BLaER1 treated with 17β-estradiol and CSF1 and Interleukin-3, amounts not matched to agents 10 nM and 100 nM (cell line): ENCODE measurements around the gene NR1D2.

Source experiments
- H3K27ac ChIP-seq, 11 experiments: shearing (Covaris generic); formaldehyde crosslinking; 2 replicates each; pipeline ENCODE4 v1.8.1; 2022
- H3K27me3 ChIP-seq, 11 experiments: shearing (Covaris generic); formaldehyde crosslinking; 2 replicates each; pipeline ENCODE4 v1.8.1; 2022
- H3K36me3 ChIP-seq, 11 experiments: shearing (Covaris generic); formaldehyde crosslinking; 2 replicates each; pipeline ENCODE4 v1.8.1; 2022
- H3K4me1 ChIP-seq, 10 experiments: shearing (Covaris generic); formaldehyde crosslinking; 2 replicates each; pipeline ENCODE4 v1.8.1; 2022
- H3K4me2 ChIP-seq, 11 experiments: shearing (Covaris generic); formaldehyde crosslinking; 2 replicates each; pipeline ENCODE4 v1.8.1; 2022
- H3K4me3 ChIP-seq, 10 experiments: shearing (Covaris generic); formaldehyde crosslinking; 2 replicates each; pipeline ENCODE4 v1.8.1; 2022
- H3K9ac ChIP-seq, 11 experiments: shearing (Covaris generic); formaldehyde crosslinking; 2 replicates each; pipeline ENCODE4 v1.8.1; 2022
- H3K9me3 ChIP-seq, 11 experiments: shearing (Covaris generic); formaldehyde crosslinking; replicated peaks in 1 of 11; 2 replicates each; pipeline ENCODE4 v1.8.1; 2022
- H4K20me1 ChIP-seq, 11 experiments: shearing (Covaris generic); formaldehyde crosslinking; 2 replicates each; pipeline ENCODE4 v1.8.1; 2022
- Cebpa-rat ChIP-seq, 11 experiments: shearing (Covaris generic); IDR thresholded peaks; 2 replicates each; pipeline ENCODE4 v1.8.1; 2022

The NR1D2 gene

GRCh38 chr3:23961066-23961465 is 16.0 kb downstream of the NR1D2 start:
- Histone ChIP-seq H3K27me3 (no peaks in the 10 kb centered on the region), H4K20me1 (peaks cover 0 to 44% (median 0%) of the 10 kb centered on the region in 11 experiments; a peak in 5 of 22 replicates), H3K4me3 (no peak overlapping the region), H3K4me1 (no peaks in the 10 kb centered on the region), H3K9ac (no peak overlapping the region), H3K36me3 (peaks cover 8 to 64% (median 39%) of the 10 kb centered on the region in 11 experiments; a peak in 18 of 22 replicates), H3K27ac (no peak overlapping the region), H3K9me3 (no peaks in the 10 kb centered on the region), H3K4me2 (no peak overlapping the region)
- TF ChIP-seq Cebpa-rat (IDR thresholded peaks at IDR 0.05) = no peak

- no peak for TF ChIP-seq Cebpa-rat (IDR thresholded peaks at IDR 0.05)
- Histone ChIP-seq H3K9ac (no peak overlapping the region), H3K9me3 (no peaks in the 10 kb centered on the region), H3K36me3 (peaks cover 8 to 72% (median 46%) of the 10 kb centered on the region in 11 experiments; a peak in 18 of 22 replicates), H4K20me1 (peaks cover 0 to 39% (median 0%) of the 10 kb centered on the region in 11 experiments; a peak in 4 of 22 replicates), H3K4me2 (no peak overlapping the region), H3K4me3 (no peak overlapping the region), H3K27ac (no peak overlapping the region), H3K4me1 (no peaks in the 10 kb centered on the region), H3K27me3 (no peaks in the 10 kb centered on the region)
Measured at GRCh38 chr3:23961913-23962312, 16.8 kb downstream of the NR1D2 start.

- Histone ChIP-seq H3K36me3 (peaks cover 8 to 87% (median 65%) of the 10 kb centered on the region in 11 experiments; a peak in 19 of 22 replicates), H3K27ac (no peak overlapping the region), H3K4me1 (no peaks in the 10 kb centered on the region), H4K20me1 (peaks cover 0 to 20% (median 0%) of the 10 kb centered on the region in 11 experiments; a peak in 2 of 22 replicates), H3K27me3 (no peaks in the 10 kb centered on the region), H3K4me2 (no peak overlapping the region), H3K9ac (no peak overlapping the region), H3K9me3 (no peaks in the 10 kb centered on the region), H3K4me3 (no peak overlapping the region)
- TF ChIP-seq Cebpa-rat (IDR thresholded peaks at IDR 0.05) = no peak
Measured at GRCh38 chr3:23964537-23965235, 19.6 kb downstream of the NR1D2 start.

GRCh38 chr3:23966328-23966727 is 21.2 kb downstream of the NR1D2 start:
- Histone ChIP-seq H3K27ac (no peak overlapping the region), H3K9me3 (no peaks in the 10 kb centered on the region), H3K4me3 (no peak overlapping the region), H3K4me1 (no peaks in the 10 kb centered on the region), H3K27me3 (no peaks in the 10 kb centered on the region), H3K4me2 (no peak overlapping the region), H4K20me1 (peaks cover 0 to 16% (median 0%) of the 10 kb centered on the region in 11 experiments; a peak in 2 of 22 replicates), H3K9ac (no peak overlapping the region), H3K36me3 (peaks cover 6 to 78% (median 63%) of the 10 kb centered on the region in 11 experiments; a peak in 19 of 22 replicates)
- no peak for TF ChIP-seq Cebpa-rat (IDR thresholded peaks at IDR 0.05)

GRCh38 chr3:23968463-23969184 is 23.5 kb downstream of the NR1D2 start:
- peaks cover 0 to 66% (median 45%) of the 10 kb centered on the region in 11 experiments; a peak in 19 of 22 replicates for H3K36me3 ChIP-seq
- H3K27me3 ChIP-seq = no peaks in the 10 kb centered on the region
- H3K4me3 ChIP-seq = no peak overlapping the region
- no peak overlapping the region for H3K4me2 ChIP-seq
- no peaks in the 10 kb centered on the region for H3K9me3 ChIP-seq
- H3K27ac ChIP-seq = no peak overlapping the region
- no peak for TF ChIP-seq Cebpa-rat (IDR thresholded peaks at IDR 0.05)
- H4K20me1 ChIP-seq = peaks cover 0 to 9% (median 0%) of the 10 kb centered on the region in 11 experiments; a peak in 2 of 22 replicates
- no peaks in the 10 kb centered on the region for H3K4me1 ChIP-seq
- H3K9ac ChIP-seq = no peak overlapping the region

- no peaks in the 10 kb centered on the region for H3K4me1 ChIP-seq
- peaks cover 0 to 9% (median 0%) of the 10 kb centered on the region in 11 experiments; a peak in 1 of 22 replicates for H4K20me1 ChIP-seq
- no peaks in the 10 kb centered on the region for H3K27me3 ChIP-seq
- H3K27ac ChIP-seq = no peak overlapping the region
- no peak for TF ChIP-seq Cebpa-rat (IDR thresholded peaks at IDR 0.05)
- H3K9me3 ChIP-seq = no peaks in the 10 kb centered on the region
- H3K36me3 ChIP-seq = peaks cover 0 to 63% (median 43%) of the 10 kb centered on the region in 11 experiments; a peak in 18 of 22 replicates
- no peak overlapping the region for H3K9ac ChIP-seq
- no peak overlapping the region for H3K4me2 ChIP-seq
- H3K4me3 ChIP-seq = no peak overlapping the region
Measured at GRCh38 chr3:23969393-23969792, 24.3 kb downstream of the NR1D2 start.

GRCh38 chr3:23971684-23972083 is 26.6 kb downstream of the NR1D2 start:
- Histone ChIP-seq H4K20me1 (0 out of 22 replicates have a peak, but pooled peaks cover 0 to 4% (median 0%) of the 10 kb centered on the region in 11 experiments), H3K9ac (no peak overlapping the region), H3K4me1 (no peaks in the 10 kb centered on the region), H3K9me3 (peaks cover 7 to 19% (median 12%) of the 10 kb centered on the region in 11 experiments; a peak in 18 of 22 replicates), H3K4me2 (no peak overlapping the region), H3K27me3 (no peaks in the 10 kb centered on the region), H3K27ac (no peak overlapping the region), H3K36me3 (peaks cover 8 to 58% (median 37%) of the 10 kb centered on the region in 11 experiments; a peak in 20 of 22 replicates), H3K4me3 (no peak overlapping the region)
- TF ChIP-seq Cebpa-rat (IDR thresholded peaks at IDR 0.05) = no peak

GRCh38 chr3:23976555-23976954 is 31.5 kb downstream of the NR1D2 start:
- H3K36me3 ChIP-seq = peaks cover 2 to 52% (median 28%) of the 10 kb centered on the region in 11 experiments; a peak in 19 of 22 replicates
- no peak for TF ChIP-seq Cebpa-rat (IDR thresholded peaks at IDR 0.05)
- peaks cover 13 to 27% (median 19%) of the 10 kb centered on the region in 11 experiments for H3K9me3 ChIP-seq
- H3K4me1 ChIP-seq = no peaks in the 10 kb centered on the region
- H3K4me3 ChIP-seq = no peak overlapping the region
- no peaks in the 10 kb centered on the region for H3K27me3 ChIP-seq
- H3K27ac ChIP-seq = no peak overlapping the region
- no peak overlapping the region for H3K4me2 ChIP-seq
- H4K20me1 ChIP-seq = no peaks in the 10 kb centered on the region
- H3K9ac ChIP-seq = no peak overlapping the region

GRCh38 chr3:23979569-23979968 is 34.5 kb downstream of the NR1D2 start:
- H3K4me2 ChIP-seq = no peak overlapping the region
- peaks cover 0 to 8% (median 0%) of the 10 kb centered on the region in 10 experiments; a peak in 2 of 20 replicates for H3K4me1 ChIP-seq
- peaks cover 5 to 40% (median 28%) of the 10 kb centered on the region in 11 experiments; a peak in 19 of 22 replicates for H3K36me3 ChIP-seq
- TF ChIP-seq Cebpa-rat (IDR thresholded peaks at IDR 0.05) = no peak
- H3K27me3 ChIP-seq = no peaks in the 10 kb centered on the region
- peaks cover 21 to 36% (median 28%) of the 10 kb centered on the region in 11 experiments for H3K9me3 ChIP-seq
- H4K20me1 ChIP-seq = no peaks in the 10 kb centered on the region
- no peak overlapping the region for H3K27ac ChIP-seq
- no peak overlapping the region for H3K9ac ChIP-seq
- H3K4me3 ChIP-seq = no peak overlapping the region
